HFF-Myc (cell line): Measurements from ENCODE around the gene MARCOL.

Source experiments
- DNase-seq: peaks from one replicate; pipeline ENCODE4 v3.0.0-alpha.2; 2011; ENCODE audit warnings: low read depth; ENCODE audit errors: extremely low read depth
- H3K4me3 ChIP-seq: replicated peaks from 2 replicates; pipeline ENCODE4 v1.5.1; 2011; ENCODE audit warnings: low read depth, mild to moderate bottlenecking, control low read depth, low read length
- CTCF ChIP-seq: IDR thresholded peaks from 2 replicates; pipeline ENCODE4 v1.5.1; 2012; ENCODE audit warnings: mild to moderate bottlenecking, low read depth, low read length, control low read depth; ENCODE audit errors: missing control alignments

Gene MARCOL

GRCh38 chr5:148228392-148228984 is 9.8 kb upstream of the MARCOL start:
- no peak overlapping the region for H3K4me3 ChIP-seq
- no peak for DNase-seq
- TF ChIP-seq CTCF, result no peak

- no peak overlapping the region for H3K4me3 ChIP-seq
- no peak for DNase-seq
- no peak for TF ChIP-seq CTCF
These were observed 8.5 kb upstream of the MARCOL start for GRCh38 chr5:148229840-148230239.

DNA sequence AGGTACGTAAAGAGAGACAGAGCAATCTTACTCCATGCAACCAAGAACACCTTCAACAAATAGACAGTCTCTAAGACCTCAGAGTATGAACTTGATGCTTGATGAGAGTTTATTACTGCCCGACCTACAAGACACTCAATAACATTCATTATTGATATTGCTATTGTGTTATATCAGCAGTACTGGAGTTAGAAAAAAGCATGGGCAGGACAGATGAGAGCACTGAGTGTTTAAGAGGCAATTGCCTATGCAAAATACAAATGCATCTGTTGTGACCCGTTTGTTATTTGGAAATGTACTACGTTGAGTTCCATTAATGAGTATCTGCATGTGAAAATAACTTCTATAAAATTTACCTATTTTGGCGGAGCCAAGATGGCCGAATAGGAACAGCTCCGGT is 8.1 kb upstream of the MARCOL start:
- no peak for DNase-seq
- no peak overlapping the region for H3K4me3 ChIP-seq
- no peak for TF ChIP-seq CTCF

- no peak for DNase-seq
- no peak overlapping the region for H3K4me3 ChIP-seq
- no peak for TF ChIP-seq CTCF
These were observed 424 bp upstream of the MARCOL start for GRCh38 chr5:148237785-148238417.

DNA sequence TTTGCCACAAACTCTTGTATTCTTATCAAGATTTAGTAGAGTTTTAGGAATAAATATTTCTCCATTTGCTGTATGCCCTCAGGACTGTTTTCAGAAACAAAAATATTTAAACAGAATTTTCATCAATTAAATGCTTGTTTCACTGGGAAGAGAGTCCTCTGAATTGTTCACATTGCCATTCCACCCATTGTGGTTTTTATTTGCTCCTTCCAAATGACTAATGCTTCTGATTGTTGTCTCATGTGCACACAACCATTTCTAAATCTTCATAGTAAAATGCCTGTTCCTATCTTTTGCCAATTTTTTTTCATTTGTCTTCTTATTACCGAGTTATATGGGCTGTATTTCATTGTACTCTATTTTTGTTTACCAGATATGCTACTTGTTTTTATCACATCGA is 10.6 kb downstream of the MARCOL start:
- DNase-seq, result no peak
- H3K4me3 ChIP-seq, result no peak overlapping the region
- no peak for TF ChIP-seq CTCF

GRCh38 chr5:148255456-148255855 is 17.1 kb downstream of the MARCOL start:
- no peak for TF ChIP-seq CTCF
- no peak overlapping the region for H3K4me3 ChIP-seq
- DNase-seq, result no peak

DNA sequence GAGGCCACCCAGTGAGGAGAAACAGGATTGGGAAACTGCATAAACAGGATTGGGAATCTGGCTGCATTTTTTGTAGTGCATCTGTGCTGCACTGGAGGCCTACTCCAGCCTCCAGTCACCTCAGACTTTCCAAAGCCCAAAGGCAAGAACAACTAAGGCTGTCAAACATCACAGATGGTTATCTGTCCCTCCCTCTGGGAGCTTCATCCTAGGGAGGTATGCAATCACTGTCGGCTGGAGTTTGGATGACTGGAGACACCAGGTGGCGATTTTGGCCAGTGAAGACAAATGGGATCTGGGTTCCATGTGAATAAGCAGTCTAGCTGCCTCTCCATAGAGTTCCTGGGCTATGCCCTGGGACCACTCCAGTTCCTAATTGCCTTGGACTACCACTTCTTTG is 21.0 kb downstream of the MARCOL start:
- TF ChIP-seq CTCF, result no peak
- DNase-seq, result no peak
- no peak overlapping the region for H3K4me3 ChIP-seq
